OCI-LY3 (cell line): ENCODE data around the gene ITK.

ENCODE experiments used
- EZH2phosphoT487 ChIP-seq: fragments of 200-600 bp; shearing (Covaris generic); IDR thresholded peaks from 2 replicates; pipeline ENCODE4 v1.6.1; 2018; ENCODE audit warnings: antibody characterized with exemption, mixed run types, low read depth
- TF ChIP-seq, protein P1 (sequence below): fragments of 200-600, 300-600 bp; sonication (generic); IDR thresholded peaks from 2 replicates; pipeline ENCODE4 v1.5.1; 2014; ENCODE audit warnings: antibody characterized with exemption, low read length, low read depth

DNA sequence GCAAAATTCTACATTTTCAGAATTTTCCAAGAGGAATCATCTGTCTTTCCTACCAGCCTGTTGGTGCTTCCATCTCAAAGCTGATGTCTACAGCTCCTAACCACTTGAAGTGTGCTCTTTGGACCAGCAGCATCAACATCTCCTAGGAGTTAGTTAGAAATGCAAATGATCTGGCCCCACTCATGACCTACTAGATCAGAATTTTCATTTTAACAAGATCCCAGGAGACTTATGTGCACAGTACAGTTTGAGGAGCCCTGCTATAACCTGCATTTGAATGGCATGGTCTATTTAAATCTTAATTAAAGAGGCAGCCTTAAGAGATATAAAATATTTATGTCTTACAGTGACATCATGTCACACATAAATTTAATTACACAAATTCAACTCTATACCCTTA is 33.8 kb downstream of the ITK start:
- TF ChIP-seq, protein P1, sequence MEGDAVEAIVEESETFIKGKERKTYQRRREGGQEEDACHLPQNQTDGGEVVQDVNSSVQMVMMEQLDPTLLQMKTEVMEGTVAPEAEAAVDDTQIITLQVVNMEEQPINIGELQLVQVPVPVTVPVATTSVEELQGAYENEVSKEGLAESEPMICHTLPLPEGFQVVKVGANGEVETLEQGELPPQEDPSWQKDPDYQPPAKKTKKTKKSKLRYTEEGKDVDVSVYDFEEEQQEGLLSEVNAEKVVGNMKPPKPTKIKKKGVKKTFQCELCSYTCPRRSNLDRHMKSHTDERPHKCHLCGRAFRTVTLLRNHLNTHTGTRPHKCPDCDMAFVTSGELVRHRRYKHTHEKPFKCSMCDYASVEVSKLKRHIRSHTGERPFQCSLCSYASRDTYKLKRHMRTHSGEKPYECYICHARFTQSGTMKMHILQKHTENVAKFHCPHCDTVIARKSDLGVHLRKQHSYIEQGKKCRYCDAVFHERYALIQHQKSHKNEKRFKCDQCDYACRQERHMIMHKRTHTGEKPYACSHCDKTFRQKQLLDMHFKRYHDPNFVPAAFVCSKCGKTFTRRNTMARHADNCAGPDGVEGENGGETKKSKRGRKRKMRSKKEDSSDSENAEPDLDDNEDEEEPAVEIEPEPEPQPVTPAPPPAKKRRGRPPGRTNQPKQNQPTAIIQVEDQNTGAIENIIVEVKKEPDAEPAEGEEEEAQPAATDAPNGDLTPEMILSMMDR: no peak
- TF ChIP-seq EZH2phosphoT487: no peak
